Stimulated activated CD8-positive, alpha-beta memory T cell treated with anti-CD3 and anti-CD28 coated beads, Interleukin-4, amount 100 ng/mL, for 1 hour (primary cell): ENCODE data around the gene DCLK1.

ENCODE experiments used
- DNase-seq, 2 donors: peaks; one replicate each; pipeline ENCODE4 v3.0.0-alpha.2; 2020; ENCODE audit warnings: low read depth in 2 of 2, low spot score in 1 of 2

Gene DCLK1

GRCh38 chr13:35792021-35792420 is 339.2 kb downstream of the DCLK1 start:
- DNase-seq, result no peak

- no peak for DNase-seq
Measured at GRCh38 chr13:35791184-35791851, 339.9 kb downstream of the DCLK1 start.

DNA sequence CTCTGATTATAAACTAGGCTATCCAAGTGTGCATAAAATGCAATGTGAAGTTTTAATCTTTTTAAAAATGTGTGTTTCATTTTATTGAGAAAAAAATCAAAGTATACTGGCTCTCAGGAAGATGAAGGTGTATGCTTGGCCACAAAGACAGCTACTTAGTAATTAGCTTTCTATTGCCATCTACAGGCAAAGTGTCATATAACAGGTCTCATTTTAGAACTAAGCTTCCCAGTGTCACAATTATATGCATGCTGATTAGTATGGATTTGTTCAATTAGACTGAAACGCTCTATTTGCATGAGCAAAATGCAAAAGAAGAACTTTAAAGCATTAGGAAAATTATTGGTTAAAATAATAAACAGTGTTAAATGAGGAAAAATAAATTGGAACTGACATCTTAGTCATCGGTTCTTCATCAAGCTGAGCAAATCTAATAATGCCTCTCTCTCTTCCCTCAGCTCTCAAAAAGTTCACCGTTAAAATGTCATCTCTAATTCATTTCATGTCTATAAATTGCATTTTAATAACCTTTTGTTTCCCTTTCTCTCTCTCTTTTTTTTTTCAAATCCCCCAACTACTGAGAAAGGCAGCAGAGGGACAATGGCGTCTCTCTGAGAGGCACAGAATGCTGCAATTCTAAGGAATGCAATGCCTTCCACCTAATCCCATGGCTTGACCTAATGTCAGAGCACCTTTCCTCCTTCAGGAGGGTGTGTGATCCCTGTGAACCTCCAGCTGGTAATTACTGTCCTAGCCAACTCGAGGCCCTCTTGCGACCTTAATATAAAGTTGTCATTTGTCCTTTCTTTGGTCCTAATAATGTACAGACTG is 341.6 kb downstream of the DCLK1 start:
- no peak for DNase-seq

GRCh38 chr13:35787937-35788336 is 343.2 kb downstream of the DCLK1 start:
- DNase-seq, result no peak

- DNase-seq, result no peak
Measured at GRCh38 chr13:35785576-35786303, 345.4 kb downstream of the DCLK1 start.

DNA sequence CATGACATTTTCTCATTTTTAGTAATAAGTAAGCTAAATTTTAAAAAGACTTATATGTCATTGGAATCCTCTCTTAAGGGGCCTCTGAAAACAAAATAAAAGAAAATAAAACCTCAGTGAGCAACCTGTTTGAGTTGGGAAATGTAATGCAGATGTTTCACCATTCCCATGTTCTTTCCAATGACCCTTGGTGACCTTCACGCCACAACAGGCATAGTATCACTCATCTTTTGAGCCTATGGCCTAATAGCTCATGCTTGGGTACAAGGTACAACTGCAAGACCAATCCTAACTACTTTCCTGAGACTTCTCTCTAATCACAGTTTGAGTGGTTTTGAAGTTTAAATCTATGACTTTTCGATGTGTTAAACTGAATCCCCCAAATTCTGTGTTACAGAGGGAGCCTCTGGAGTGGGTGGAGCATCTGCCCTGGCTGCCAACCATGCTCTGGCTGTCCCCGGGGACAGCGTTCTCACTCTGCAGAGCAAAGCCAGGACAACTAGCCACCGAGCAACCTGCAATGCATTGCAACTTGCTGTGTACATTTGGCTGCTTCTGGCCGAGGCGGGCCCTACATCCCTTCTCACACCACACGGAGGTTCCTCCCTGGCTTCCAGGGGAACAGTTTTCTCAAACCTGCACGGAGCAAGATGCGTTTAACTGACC is 346.8 kb downstream of the DCLK1 start:
- DNase-seq, result no peak

GRCh38 chr13:35782793-35783192 is 348.4 kb downstream of the DCLK1 start:
- DNase-seq, result no peak

DNA sequence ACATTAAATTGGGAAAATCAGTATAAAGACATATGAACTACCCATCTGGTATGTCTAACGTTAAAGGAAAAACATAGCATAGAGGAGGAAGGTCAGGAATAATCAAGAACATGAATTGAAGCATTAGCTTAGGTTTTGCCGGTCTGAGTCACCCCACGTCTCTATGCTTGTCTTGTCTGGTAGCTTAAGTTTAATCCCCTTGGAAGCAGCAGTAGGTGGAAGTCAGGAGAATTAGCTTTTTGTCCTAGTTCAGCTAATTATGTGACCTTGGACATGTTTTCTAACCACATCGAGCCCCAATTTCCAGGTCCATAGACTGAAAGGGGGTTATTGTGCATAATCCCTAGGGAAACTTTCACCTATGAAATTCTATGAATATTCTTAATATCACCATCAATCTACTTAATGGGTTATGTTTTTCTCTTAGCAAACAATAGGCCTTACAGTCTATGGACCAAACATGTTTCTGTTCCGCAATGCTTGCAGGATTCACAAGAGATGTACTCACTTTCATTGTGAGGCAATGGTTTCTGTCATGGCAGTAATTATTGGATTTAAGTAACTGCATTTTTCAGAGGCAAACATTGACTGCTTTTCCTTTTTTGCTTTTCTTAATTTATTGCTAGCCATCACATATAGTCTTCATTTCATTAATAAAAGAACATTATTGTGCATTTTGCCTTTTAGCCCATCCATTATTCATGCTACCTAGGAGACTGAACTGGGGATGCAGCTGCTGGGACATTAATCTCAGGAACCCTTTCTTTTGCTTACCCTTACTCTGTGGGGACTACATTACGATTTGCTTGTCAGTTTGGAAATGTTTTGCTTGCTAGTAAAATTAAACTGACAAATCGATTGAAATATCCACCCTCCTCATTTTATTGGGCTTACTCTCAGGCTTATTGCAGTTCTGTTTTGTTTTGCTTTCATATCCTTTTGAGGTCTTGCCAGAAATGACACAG is 349.9 kb downstream of the DCLK1 start:
- no peak for DNase-seq

- no peak for DNase-seq
Measured at GRCh38 chr13:35780613-35781012, 350.6 kb downstream of the DCLK1 start.

GRCh38 chr13:35771898-35772297 is 359.3 kb downstream of the DCLK1 start:
- DNase-seq, result no peak

GRCh38 chr13:35770756-35771297 is 360.4 kb downstream of the DCLK1 start:
- DNase-seq, result no peak

- no peak for DNase-seq
Measured at GRCh38 chr13:35769812-35770211, 361.4 kb downstream of the DCLK1 start.

- DNase-seq, result no peak
Measured at GRCh38 chr13:35768551-35768950, 362.6 kb downstream of the DCLK1 start.

DNA sequence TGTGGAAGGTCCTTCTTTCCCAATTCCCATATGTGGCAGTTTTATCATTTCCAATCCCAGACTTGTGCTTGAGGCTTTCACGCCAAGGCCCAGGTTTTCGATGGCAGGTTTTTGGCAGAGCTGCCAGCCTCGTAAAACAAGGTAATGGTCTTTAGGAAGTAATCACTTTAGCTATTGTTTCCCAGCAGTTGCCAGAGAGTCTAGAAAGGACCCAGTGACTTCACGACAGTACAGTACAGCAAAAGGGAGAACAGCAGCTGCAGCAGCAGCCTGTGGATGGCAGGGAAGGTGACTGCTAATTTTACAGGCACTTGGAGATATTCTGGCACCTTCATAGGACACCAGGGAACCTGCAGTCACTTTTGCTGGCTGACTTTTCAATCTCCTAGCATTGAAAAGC is 363.1 kb downstream of the DCLK1 start:
- no peak for DNase-seq

- DNase-seq, result no peak
Measured at GRCh38 chr13:35767256-35767976, 363.8 kb downstream of the DCLK1 start.

DNA sequence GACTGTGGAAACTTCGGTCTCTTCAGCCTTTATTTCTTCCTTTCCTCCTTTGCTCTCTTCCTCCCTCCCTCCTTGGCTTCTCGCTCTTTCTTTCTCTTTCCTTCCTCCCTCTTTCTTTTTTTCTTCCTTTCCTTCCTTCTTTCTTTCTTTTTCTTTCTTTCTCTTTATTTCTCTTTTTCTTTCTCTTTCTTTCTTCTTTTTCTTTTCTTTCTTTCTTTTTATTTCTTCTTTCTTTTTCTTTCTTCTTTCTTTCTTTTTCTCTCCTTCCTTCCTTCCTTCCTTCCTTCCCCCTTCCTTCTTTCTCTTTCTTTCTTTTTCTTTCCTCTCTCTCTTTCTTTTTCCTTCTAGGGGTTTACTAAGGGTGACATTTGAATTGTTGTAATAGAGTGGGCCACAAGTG is 364.5 kb downstream of the DCLK1 start:
- DNase-seq, result no peak

GRCh38 chr13:35765941-35766340 is 365.2 kb downstream of the DCLK1 start:
- no peak for DNase-seq

DNA sequence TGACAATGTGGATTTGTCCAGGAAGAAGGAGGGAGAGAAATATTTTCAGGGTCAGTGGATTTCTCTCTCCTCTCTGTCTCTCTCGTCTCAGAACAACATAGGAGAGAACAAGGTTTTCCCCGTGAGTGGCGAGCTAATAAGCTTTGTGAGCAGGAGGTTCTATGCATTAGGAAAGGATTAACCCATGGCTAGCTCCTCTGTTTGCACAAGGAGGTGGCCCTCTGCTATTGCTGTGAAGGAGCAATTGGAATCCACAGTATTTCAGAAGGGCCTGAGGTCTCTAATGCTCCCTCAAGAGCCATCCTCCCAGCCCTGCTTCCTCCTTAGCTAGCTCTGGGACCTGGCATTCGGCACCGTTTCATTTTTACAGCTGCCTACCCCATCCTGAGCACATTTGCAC is 365.8 kb downstream of the DCLK1 start:
- DNase-seq, result no peak

DNA sequence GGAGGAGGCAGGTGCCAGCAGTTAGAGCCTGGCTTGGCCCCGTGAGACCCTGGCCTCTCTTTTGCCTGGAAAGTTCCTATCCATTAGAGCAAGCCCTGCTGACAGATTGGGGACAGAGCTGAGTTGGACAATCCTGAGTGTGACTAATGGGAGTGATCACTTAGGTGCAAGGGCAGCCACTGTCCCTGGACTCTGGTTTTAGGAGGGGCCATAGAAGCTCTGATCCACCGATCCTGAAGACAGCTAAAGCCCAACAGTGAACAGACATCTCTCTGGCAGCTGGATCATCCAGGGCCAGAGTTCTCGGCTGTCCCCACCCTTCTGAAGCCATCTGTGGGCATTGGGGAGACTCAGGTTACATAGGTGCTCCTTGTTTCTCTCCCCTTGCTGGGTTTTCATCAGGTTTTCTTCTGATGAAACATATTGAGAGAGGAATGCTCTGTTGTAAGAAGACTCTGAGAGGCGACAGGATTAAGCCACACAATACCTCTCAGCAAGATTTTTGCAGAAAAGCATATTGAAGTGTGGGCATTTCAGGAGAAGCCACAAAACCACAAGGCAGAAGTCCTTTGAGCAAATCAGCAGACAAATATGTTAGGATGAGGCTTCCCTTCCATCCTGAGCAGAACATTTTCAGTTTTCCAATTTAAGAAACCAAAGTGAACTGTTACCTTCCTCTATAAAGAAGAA is 366.7 kb downstream of the DCLK1 start:
- DNase-seq, result no peak
